ENCODE measurements around the gene DUSP15. TPM values are rescaled to one million over a fixed set of nuclear protein-coding genes. Genes with fewer than 3 reads are reported as not detected.

Gene DUSP15
- total RNA-seq, 4 donors from 2014 or later, result 0.53 to 19.8 (median 2.3) TPM

DNA sequence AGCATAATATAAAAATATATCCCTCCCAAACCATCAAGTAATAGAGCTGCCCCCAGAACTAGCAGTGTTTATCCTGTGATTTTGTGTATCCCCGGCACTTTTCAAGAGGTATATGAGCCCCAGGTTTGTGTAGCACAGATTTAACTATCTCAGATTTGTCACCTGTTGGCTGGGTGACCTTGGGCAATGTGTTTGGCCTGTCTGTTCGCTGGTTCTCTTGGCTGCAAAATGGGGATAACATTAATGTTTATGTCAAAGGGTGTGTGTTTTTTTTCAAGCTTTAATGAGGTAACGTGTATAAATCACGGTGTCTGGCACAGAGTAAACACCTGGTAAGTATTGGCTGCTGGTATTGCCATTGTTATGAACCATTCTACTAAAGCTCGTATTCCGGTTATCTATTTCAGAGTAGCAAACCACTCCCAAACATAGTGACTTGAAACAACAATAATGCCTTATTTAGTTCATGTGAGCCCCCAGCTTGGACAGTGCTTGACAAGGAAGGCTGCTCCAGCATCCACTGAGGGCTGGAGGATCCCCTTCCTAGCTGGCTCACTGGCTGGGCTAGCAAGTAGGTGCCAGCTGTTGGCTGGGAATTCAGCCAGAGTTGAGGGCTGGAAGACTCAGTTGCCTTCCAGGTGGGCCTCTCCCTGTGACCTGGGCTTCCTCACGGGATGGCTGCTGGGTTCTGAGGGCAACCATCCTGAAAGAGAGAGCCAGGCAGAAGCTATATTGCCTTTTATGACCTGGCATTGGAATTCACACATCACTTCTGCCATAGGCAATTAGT lies 45.4 kb upstream of the DUSP15 start:
- H3K4me1 ChIP-seq, result no peaks in the 10 kb centered on the region
- no peak overlapping the region for H3K4me3 ChIP-seq
- no peak for DNase-seq
- no peaks in the 10 kb centered on the region for H3K27me3 ChIP-seq
- no peaks in the 10 kb centered on the region for H3K36me3 ChIP-seq
- no peak overlapping the region for H3K27ac ChIP-seq
- no peak for TF ChIP-seq POLR2A (IDR thresholded peaks at IDR 0.05)
- TF ChIP-seq, protein P1, sequence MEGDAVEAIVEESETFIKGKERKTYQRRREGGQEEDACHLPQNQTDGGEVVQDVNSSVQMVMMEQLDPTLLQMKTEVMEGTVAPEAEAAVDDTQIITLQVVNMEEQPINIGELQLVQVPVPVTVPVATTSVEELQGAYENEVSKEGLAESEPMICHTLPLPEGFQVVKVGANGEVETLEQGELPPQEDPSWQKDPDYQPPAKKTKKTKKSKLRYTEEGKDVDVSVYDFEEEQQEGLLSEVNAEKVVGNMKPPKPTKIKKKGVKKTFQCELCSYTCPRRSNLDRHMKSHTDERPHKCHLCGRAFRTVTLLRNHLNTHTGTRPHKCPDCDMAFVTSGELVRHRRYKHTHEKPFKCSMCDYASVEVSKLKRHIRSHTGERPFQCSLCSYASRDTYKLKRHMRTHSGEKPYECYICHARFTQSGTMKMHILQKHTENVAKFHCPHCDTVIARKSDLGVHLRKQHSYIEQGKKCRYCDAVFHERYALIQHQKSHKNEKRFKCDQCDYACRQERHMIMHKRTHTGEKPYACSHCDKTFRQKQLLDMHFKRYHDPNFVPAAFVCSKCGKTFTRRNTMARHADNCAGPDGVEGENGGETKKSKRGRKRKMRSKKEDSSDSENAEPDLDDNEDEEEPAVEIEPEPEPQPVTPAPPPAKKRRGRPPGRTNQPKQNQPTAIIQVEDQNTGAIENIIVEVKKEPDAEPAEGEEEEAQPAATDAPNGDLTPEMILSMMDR (IDR thresholded peaks at IDR 0.05), result no peak
- H3K9me3 ChIP-seq, result no peaks in the 10 kb centered on the region

- no peaks in the 10 kb centered on the region for H3K9me3 ChIP-seq
- H3K27me3 ChIP-seq, result no peaks in the 10 kb centered on the region
- no peaks in the 10 kb centered on the region for H3K36me3 ChIP-seq
- TF ChIP-seq, protein P1 (IDR thresholded peaks at IDR 0.05), result no peak
- no peak for TF ChIP-seq POLR2A (IDR thresholded peaks at IDR 0.05)
- no peak overlapping the region for H3K4me3 ChIP-seq
- no peak overlapping the region for H3K27ac ChIP-seq
- H3K4me1 ChIP-seq, result no peaks in the 10 kb centered on the region
- no peak for DNase-seq
Measured at GRCh38 chr20:31914170-31914569, 43.8 kb upstream of the DUSP15 start.

GRCh38 chr20:31913431-31914157 lies 43.3 kb upstream of the DUSP15 start:
- Histone ChIP-seq H3K27me3 (no peaks in the 10 kb centered on the region), H3K27ac (no peak overlapping the region), H3K4me3 (no peak overlapping the region), H3K9me3 (no peaks in the 10 kb centered on the region), H3K36me3 (no peaks in the 10 kb centered on the region), H3K4me1 (no peaks in the 10 kb centered on the region)
- no peak for DNase-seq
- TF ChIP-seq POLR2A (IDR thresholded peaks at IDR 0.05), result no peak
- TF ChIP-seq, protein P1 (IDR thresholded peaks at IDR 0.05), result no peak

DNA sequence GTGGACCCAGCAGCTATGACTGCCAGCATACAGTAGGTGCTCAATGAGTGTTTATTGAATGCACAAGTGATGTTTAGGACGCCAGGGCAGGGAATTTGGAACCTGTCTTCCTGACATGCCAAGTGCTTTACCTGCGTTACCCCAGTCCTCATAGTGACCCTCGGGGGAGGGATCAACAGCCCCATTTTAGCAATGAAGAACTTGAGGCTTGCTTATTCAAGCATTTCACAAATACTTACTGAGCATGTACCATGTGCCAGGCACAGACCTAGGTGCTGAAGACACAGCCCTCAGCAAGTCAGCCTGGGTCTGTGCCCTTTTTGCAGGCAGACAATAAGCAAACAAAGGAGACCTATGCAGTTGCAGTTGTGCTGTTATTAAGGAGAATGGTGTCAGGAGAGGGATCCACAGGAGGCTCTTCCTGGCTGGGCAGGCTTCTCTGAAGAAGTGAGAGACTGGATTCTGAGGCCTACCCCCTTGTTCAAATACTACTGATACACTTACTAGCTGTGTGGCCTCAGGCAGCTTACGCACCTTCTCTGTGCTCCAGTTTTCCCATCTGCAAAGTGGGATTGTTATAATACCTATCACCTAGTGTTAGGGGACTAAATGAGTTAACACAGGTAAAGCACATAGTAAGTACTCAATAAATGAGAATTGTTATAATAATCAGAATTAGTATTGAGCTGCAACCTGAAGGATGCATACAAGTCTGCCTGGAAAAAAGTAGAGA lies 39.9 kb upstream of the DUSP15 start:
- Histone ChIP-seq H3K27me3 (no peaks in the 10 kb centered on the region), H3K4me3 (no peak overlapping the region), H3K27ac (no peak overlapping the region), H3K36me3 (no peaks in the 10 kb centered on the region), H3K9me3 (no peaks in the 10 kb centered on the region), H3K4me1 (no peaks in the 10 kb centered on the region)
- TF ChIP-seq POLR2A (IDR thresholded peaks at IDR 0.05), result no peak
- TF ChIP-seq, protein P1 (IDR thresholded peaks at IDR 0.05), result no peak
- no peak for DNase-seq

- TF ChIP-seq POLR2A (IDR thresholded peaks at IDR 0.05), result no peak
- TF ChIP-seq, protein P1 (IDR thresholded peaks at IDR 0.05), result no peak
- Histone ChIP-seq H3K4me3 (no peak overlapping the region), H3K9me3 (no peaks in the 10 kb centered on the region), H3K27me3 (no peaks in the 10 kb centered on the region), H3K36me3 (no peaks in the 10 kb centered on the region), H3K27ac (no peak overlapping the region), H3K4me1 (no peaks in the 10 kb centered on the region)
- DNase-seq, result no peak
Measured at GRCh38 chr20:31909253-31910070, 39.1 kb upstream of the DUSP15 start.

All from Peyer's patch (tissue), 4 donors.